NCI-H2171 (cell line): ENCODE data around the gene C9.
"Not testable (repeated sequence)": the region's sequence is repeated elsewhere in the genome, so short reads cannot be mapped to it uniquely, and the experiment has no call there.

Experiments
- DNase-seq: peaks from one replicate; lab custom pipeline; 2025; lab: John Stamatoyannopoulos, UW

C9 gene

DNA sequence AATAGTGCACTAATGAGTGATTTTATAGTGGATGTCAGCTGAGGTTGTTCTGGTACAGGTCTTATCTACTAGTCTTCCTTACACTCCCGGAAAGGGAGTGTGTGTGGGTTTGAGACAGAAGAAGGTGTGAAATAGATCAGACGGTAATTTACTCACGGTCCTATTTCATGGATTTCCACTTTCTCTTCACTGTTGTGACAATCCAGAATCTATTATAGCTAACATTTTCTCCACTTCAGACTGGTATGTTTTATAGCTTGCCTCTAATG is 7.0 kb upstream of the C9 start:
- no peak for DNase-seq

DNA sequence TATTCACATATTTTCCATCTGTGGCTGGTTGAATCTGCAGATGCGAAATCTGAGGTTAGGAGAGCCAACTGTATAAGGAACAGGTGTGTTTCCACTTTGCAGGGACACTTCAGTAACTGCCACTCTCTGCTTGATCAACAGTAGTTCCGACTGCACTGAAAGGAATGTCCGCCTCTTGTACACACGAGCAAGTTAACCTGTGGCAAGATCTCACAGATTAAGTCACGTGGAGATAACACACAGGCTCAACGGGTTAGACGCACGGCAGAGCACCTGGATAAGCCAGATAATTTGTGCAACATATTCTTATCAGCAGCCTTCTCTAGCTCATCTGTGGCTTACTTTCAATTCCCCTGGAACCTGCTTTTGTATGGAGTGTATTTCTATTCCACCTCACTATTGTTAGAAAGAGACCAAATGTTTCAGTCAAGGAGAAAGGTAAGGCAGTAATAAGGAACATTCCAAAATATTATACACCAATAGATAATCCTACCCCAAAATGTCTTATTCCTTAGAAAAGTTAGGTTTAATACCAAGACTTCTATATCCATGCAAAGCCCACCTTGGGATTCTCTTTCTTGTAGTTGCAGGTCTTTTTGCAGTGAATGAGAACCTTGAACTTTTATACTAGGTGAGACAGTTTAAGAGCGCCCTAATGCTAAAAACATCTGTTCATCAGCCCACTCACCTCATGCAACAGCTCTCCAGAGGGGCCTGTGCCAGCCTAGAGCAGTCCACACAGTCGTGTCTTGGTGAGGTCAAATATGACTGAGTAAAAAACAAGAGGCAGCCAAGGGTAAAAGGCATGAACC is 6.5 kb upstream of the C9 start:
- no peak for DNase-seq

DNA sequence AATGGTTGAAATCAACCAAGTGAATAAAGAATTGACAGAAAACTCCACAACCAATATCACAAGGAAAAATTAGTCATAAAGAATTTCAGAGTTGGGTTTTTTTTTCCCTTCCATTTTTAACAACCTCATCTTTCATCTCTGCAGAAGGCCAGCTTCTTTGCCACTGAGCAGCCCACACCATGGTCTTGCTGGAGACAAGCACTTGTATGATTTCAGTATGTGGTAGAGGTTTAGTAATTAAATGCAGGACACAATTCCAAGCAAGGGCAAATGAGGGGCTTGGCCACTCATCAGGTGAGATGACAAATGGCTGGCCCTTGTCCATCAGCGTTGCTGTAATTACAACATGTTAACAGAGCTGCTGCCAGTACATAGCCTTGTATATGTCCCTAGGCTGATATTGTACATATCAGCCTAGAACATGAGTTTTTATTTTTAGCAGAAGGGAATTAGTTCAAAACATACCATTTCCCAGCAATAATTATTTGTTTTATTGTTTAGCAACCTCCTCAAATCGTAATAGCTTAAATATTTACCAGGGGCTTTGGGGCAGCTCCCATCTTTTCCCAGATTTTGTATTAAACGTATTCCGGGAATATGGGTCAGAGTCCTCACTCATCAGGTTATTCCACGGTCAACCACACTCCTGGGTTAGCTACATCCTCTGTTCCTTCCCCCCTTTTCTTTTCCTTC is 5.0 kb upstream of the C9 start:
- DNase-seq = no peak

DNA sequence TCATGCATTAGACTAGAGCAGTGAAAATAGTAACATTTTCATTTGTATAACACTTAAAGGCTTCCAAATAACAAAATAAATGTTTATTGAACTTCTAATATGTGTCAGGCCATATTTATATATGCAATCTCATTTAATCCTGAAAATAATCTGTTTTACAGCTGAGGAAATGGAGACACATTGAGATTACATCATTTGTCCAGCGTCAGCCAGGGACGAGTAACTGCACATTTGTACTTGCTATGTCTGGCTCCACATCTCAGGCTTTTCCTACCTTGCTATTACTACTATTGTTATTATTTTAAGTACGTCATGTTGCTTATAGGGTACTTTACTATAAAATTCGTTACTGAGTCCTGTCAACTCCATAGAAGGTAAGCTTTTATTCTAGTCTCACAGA is 3.8 kb upstream of the C9 start:
- DNase-seq = no peak

DNA sequence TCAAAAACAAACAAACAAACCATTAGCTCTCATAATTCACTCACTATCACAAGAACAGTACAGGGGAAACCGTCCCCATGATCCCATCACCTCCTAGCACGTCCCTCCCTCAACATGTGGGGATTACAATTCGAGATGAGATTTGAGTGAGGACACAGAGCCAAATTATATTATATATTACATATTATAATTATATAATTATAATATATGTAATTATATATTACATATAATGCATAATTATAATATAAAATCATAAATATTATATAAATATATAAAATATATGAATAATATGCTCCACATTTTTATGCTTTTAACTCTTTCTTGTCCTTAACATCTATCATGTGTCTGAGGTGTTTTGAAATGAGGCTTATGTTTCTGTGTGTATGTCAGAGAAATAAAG is 3.4 kb upstream of the C9 start:
- DNase-seq = no peak

DNA sequence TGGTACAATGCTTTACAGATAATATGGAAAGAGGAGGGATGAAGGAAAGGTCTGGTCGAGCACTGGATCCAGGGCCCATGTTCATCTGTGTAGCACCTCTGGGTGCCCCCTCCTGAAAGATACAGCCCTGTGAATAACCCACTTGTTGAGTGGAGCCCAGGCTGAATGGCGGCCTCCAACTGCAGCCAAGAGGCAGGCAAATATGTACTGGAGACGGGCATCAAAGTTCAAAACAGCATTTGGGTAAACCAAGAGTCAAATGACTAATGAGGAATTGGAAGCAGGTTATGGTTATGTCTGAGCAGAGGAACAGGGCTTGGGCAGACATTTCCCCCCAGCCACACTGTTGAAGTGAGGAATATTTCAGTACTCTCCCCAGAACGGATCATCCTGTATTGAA is 1.1 kb downstream of the C9 start:
- no peak for DNase-seq

DNA sequence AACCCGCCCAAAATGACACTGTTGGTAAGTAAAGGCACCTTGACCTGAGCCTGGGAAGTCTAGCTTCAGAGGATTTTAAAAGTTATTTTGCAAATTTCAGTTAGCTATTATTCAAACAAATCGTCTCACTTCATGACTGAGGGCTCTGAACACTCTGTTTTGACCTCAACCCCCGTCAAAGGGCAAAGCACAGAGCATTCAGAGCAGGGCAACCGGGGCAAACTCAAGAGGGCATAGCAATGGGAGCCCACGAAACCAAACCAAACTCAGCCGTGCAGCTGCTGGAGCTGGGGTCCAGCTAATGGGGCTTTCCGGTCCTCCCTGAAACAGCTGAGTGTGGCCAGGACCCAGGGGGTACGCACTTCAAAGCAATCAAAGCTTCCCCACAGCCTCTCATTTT is 1.6 kb downstream of the C9 start:
- no peak for DNase-seq

DNA sequence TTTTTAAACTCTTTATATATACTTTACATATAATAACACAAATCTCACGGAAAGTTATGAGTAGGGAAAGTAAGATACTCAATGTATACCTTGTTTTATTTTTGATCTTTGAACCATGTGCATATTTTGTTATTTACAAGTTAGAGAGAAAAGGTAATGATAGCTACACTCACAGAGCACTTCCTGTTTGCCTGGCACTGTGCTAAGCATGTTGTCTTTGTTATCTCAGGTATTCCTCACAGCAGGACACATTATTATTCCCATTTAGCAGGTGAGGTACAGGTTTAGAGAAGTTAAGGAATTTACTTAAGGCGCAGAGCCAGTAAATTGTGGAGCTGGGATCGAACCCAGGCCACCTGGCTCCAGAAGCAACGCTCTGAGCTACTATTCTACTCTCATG is 3.0 kb downstream of the C9 start:
- no peak for DNase-seq

DNA sequence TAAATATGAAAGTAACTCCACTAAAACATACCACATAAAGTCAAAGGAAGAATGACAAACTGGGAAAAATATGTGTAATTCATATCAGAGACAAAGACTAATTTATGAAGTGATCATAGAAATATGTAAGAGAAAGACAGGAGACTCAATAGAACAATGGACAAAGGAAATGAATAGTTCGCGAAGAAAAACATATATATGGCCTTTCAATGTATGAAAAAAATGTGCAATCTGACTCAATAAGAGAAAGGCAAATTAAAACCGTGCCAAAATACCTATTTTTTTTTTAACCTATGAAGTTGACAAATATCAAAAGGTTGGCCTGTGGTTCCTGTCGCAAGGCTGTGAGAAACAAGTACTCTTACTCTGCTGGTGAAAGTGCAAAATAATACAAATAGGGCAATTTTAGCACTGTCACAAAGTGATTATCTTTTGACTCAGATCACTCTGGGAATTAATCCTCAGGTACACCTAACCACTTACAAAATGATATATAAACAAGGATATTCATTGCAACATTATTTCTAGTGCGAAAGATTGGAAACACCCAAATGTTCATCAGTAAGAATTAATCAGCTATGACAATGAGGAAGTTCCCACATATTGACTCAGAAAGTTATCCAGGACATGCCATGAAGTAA is 3.7 kb downstream of the C9 start:
- DNase-seq = no peak

DNA sequence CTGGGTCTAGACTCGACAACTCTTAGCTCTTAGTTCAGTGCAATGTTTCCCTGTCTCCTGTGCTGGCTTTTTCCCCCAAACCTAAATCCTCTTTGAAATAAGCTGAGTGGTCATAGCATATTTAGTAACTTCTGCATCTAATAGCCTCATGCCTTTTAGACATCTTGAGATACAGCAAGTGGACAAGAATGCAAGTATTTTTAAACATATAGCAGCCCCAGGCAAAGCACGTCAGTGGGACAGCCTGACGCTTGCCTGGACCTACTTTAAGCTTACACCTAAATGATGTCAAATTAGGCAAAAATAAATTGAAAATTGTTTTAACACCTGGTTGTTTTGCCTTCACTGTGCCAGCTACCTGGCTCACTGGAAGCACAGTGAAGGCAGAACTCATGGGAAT is 8.0 kb downstream of the C9 start:
- no peak for DNase-seq

DNA sequence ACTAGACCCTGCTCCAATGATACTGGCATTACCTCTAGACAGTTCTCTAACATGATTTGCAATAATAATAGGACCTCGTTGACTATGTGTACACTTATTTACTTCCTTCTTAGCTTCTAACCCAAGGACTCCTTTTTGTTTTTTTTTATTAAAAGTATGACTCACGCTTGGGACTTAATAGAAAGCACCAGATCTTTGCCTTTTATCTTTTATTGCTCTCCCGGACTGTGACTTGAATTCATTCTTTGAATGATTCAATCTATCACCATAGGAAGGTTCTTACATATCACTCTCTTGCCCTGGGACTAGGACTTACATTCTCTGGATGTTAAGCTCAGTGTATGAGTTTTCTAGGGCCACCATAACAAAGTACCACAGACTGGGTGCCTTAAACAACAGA is 9.0 kb downstream of the C9 start:
- no peak for DNase-seq

DNA sequence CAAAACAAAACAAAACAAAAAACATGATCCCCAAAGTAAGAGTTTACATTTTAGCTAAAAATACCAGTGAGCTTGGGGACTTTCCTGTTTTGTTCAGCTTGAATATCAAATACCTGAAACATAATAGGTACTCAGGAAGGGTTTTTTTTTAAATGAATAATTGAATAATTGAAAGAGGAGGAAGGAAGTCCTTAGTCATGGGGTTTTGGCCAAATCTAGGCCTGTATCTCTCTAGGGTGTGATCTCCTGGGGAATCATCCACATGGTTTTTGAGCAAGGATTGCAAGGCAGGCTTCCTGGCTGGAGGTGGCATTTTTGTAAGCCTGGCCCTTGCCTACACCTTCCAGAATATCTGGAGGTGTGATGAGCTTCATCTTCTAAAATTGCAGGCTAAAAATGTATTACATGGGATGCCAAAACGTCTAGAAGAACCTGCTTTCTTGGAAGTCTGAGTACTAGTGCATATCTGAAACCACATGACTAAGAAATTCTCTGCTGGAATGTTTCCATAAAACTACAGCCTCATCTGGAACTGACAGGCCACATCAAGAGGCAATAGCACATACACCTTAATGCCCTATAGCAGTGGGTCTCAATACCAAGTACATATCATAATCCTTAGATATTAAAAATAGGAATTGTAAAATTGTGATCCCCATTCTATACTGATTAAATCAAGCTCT is 10.4 kb downstream of the C9 start:
- DNase-seq = no peak

DNA sequence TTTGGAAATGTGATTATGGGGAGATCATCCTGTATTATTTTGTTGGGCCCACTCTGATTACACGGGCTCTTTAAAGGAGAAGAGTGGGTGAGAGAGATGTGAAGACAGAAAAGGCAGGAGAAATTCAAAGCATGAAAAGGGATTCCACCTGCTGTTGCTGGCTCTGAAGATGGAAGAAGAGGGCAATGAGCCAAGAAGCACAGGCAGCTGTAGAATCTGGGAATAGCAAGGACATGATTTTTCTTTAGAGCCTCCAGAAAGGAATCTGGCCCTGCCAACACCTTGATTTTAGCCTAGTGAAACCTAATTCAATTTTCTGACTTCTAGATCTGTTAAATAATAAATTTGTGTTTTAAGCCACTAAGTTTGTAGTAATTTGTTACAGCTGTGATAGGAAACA is 11.3 kb downstream of the C9 start:
- DNase-seq = no peak

DNA sequence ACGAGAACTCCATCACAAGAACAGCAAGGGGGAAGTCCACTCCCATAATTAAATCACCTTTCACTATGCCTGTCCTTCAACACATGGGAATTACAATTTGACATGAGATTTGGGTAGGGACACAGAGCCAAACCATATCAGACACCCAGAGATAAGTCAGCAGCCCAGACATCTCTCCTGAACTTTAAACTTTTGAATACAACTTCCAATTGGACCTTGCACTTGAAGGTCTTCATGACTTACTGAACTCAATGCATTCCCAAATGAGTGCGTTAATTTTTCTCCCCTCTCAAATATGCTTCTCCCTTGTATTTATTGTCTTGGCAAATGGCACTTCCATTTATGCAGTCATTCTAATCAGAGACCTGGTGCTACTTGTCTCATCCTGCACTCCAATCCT is 12.1 kb downstream of the C9 start:
- no peak for DNase-seq

DNA sequence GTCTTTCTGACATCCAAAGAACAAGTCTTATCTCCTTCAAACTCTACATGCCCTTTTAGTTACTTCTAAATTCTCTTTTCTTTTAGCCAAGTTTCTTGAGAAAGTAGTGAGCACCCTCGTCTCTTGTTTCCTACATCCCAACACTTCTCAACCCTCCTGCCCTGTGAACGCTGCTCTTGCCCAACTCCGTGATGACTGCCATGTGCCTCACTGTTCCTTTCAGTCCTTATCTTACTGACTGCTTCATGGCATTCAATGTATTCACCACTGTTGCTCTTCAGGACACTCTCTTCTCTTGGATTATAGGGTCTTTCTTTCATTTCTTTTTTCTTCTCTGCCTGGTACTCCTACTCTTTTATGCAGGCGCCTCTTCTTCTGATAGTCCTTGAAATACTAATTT is 14.8 kb downstream of the C9 start:
- no peak for DNase-seq

DNA sequence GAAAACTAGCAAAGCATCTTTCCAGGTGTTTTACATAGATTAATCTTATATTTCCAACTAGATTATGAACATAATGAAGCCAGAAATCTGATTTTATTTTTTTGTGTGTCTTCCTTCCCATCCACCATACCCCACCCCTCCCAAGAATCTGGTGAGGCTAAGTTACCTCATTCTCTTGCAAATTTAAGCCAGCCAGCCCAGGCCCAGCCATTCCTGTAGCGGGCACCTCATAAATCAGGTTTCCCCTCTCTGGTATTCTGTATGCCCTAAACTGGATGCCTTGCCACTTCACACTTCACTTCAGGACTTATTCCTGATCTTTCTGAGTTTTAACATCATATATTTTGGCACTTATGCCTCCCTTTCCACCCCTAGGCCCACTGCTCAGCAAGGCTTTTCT is 21.8 kb downstream of the C9 start:
- DNase-seq = no peak

DNA sequence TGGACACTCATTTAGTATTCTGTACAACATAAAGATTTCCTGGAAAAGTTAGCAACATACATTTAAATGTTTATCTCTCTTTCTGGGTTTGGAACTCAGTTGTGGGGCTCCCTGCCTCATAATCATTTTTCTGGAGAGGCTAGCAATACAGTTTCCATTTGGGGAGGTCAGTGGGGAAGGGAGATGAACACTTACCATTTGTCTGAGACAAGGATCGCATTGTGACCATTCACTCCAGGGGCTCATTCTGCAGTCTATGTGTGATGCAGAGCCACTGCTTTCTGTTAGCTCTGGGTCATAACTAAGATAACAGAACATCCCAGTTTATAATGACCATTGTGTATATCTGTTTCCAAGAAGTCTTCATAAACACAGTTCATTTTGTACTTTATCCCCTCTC is 22.4 kb downstream of the C9 start:
- DNase-seq = no peak

DNA sequence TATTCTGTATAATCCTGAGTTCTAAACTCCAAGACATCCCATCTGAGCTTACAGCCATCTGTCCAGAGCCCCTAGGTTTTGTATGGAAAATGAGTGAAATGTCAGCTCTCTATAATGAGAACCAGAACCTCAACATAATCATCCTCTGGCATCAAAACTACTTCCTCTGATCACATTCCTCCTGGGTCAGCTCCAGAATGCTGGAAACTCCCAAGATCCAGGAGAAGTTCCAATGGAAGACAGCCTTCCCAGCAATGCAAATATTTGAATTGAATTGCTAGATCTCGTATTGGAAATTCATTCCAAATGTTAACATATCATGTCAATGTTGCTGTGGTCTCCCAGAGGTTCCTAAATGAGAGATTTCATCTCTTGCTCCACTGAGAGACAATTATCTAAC is 23.8 kb downstream of the C9 start:
- DNase-seq = no peak

DNA sequence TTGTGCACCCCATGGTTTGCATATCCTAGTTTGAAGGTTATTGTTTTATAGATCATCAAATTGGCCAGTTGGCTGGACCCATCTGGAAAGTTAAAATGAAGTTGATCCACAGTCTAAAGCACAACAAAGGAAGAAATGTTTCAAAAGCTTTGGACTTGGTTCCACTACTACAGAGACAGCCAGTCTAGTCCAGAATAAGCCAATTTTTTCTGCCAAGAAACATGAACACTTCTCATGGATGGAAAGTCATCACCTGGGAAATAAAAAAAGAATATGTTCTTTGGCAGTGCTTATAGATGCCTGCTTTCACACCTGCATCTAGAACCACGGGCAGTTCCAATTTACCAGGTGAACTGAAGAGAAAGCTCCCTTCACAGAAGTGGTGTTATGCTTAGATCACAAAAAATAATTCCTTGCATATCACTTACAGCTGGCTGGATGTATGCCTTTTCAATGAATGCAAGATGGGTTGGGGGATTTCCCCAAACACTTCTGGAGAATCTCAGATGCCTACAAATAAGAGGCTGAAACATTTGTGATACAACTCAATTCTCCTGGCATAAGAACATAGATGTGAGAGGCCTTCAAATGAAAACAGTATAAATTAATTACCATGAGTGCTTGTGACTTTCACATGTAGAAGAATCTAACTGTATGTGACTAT is 26.9 kb downstream of the C9 start:
- no peak for DNase-seq

DNA sequence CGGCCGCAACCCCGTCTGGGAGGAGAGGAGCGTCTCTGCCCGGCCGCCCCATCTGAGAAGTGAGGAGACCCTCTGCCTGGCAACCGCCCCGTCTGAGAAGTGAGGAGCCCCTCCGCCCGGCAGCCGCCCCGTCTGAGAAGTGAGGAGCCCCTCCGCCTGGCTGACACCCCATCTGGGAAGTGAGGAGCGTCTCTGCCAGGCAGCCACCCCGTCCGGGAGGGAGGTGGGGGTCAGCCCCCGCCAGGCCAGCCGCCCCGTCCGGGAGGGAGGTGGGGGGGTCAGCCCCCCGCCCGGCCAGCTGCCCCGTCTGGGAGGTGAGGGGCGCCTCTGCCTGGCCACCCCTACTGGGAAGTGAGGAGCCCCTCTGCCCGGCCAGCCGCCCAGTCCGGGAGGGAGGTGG is 30.0 kb downstream of the C9 start:
- DNase-seq = not testable (repeated sequence)

DNA sequence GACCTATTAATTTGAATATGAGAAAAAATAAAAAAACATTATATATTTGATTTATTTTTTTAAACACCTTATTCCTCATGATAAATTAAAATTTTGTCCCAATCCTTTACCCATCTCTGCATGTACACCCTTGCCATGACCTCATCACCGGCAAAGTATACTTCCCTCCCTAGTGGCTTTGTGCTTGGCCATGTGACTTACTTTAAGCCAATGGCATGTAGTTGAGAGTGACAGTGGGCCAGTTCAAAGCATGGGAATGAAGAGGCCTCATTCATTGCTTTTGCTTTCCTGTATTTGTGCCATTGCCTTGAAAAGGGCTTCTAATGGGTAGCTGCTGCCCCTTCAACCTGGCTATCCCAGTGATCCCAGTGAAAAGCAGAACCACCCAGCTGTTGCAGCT is 31.2 kb downstream of the C9 start:
- DNase-seq = no peak

DNA sequence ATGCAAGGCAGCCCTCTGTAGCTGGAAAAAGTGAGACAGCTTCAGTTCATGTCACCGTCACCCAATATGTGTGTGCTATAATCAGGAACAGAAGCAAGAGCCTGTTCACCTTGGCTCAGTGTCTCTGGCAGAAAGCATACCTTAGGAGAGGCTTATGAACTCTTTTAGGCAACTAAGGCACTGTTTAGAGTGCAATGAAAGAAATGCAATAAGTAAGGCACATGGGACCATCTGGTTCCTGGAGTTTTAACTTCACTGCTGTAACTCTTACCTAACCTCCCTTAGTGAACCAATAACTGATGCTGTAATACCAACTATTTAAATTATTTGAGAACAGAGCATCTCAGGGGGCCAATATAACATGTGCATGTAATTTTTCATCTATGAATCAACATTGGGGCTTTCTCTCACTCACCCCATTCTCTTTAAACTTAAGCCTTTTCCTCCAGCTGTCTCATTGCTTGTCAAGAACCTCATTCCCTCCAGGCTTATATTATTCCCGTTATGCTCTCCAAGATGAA is 32.4 kb downstream of the C9 start:
- no peak for DNase-seq
